Fibroblast of lung (primary cell): ENCODE results near the gene STK11IP. TPM values are rescaled to one million over a fixed set of nuclear protein-coding genes. Genes with fewer than 3 reads are reported as not detected.

Experiments used
- DNase-seq, 2 donors: peaks; one replicate each; pipeline versions ENCODE4 v3.0.0 to v3.0.0-alpha.2; 2010; ENCODE audit warnings: low read depth in 2 of 2
- H2AFZ ChIP-seq: 2 replicates; pipeline ENCODE4 v1.5.1; 2012; ENCODE audit warnings: low read length, control low read depth, inconsistent platforms
- H3K27ac ChIP-seq: 2 replicates; pipeline ENCODE4 v1.5.1; 2011; ENCODE audit warnings: low read length, control low read depth; ENCODE audit not compliant: insufficient read depth
- H3K27me3 ChIP-seq: 2 replicates; pipeline ENCODE4 v1.5.1; 2011; ENCODE audit warnings: mild to moderate bottlenecking, low read length; ENCODE audit not compliant: control insufficient read depth, insufficient read depth
- H3K36me3 ChIP-seq: 2 replicates; pipeline ENCODE4 v1.5.1; 2011; ENCODE audit warnings: low read length; ENCODE audit not compliant: control insufficient read depth, insufficient read depth
- H3K4me1 ChIP-seq: 2 replicates; pipeline ENCODE4 v1.5.1; 2011; ENCODE audit warnings: low read length; ENCODE audit not compliant: control insufficient read depth, insufficient read depth; ENCODE audit errors: extremely low read depth
- H3K4me2 ChIP-seq: 2 replicates; pipeline ENCODE4 v1.5.1; 2011; ENCODE audit warnings: low read length, control low read depth; ENCODE audit not compliant: insufficient read depth; ENCODE audit errors: extremely low read depth
- H3K4me3 ChIP-seq, 4 experiments: fragments of 200-600 bp in 1 of 4; sonication (generic) in 1 of 4; replicated peaks in 1 of 4; 2 replicates each; pipeline ENCODE4 v1.5.1; 2011 to 2016; ENCODE audit warnings: low read length in 4 of 4, low read depth in 3 of 4, mild to moderate bottlenecking in 3 of 4, control low read depth in 2 of 4, inconsistent platforms in 1 of 4, mixed read lengths in 1 of 4; ENCODE audit not compliant: insufficient read depth in 1 of 4; ENCODE audit errors: control extremely low read depth in 1 of 4
- H3K79me2 ChIP-seq: 2 replicates; pipeline ENCODE4 v1.5.1; 2012; ENCODE audit warnings: mild to moderate bottlenecking, low read length, inconsistent platforms; ENCODE audit not compliant: control insufficient read depth, insufficient read depth
- H3K9ac ChIP-seq: 2 replicates; pipeline ENCODE4 v1.5.1; 2011; ENCODE audit warnings: mild to moderate bottlenecking, low read length, control low read depth; ENCODE audit not compliant: insufficient read depth
- H3K9me3 ChIP-seq: 2 replicates; pipeline ENCODE4 v1.5.1; 2012; ENCODE audit warnings: low read depth, low read length; ENCODE audit not compliant: control insufficient read depth, insufficient read depth
- H4K20me1 ChIP-seq: 2 replicates; pipeline ENCODE4 v1.5.1; 2011; ENCODE audit warnings: low read length; ENCODE audit not compliant: control insufficient read depth, insufficient read depth; ENCODE audit errors: extremely low read depth
- EZH2 ChIP-seq: IDR thresholded peaks from 2 replicates; pipeline ENCODE4 v1.5.1; 2012; ENCODE audit warnings: low read length, control low read depth, mild to moderate bottlenecking; ENCODE audit errors: missing control alignments
- polyA plus RNA-seq, 2 donors: library from polyadenylated mRNA; depleted of rRNA in 1 of 2; stranded (reverse) in 1 of 2; unstranded in 1 of 2; fragments of >200 nt; gene quantifications; 2 replicates each; pipeline ENCODE4 v1.2.1, GENCODE V29; 2011 to 2012; ENCODE audit warnings: missing spikeins in 1 of 2
- total RNA-seq: library from RNA; depleted of rRNA; stranded (reverse); fragments of >200 nt; gene quantifications from 2 replicates; pipeline ENCODE4 v1.2.1, GENCODE V29; 2014
- TF ChIP-seq, protein P1 (sequence below), 2 donors: IDR thresholded peaks in 1 of 2; conservative IDR thresholded peaks in 1 of 2; 1 replicate in 1 of 2; 2 replicates in 1 of 2; pipeline ENCODE4 v1.5.1; 2011 to 2012; ENCODE audit warnings: low read length in 2 of 2, control low read depth in 1 of 2, inconsistent platforms in 1 of 2, low read depth in 1 of 2, mild to moderate bottlenecking in 1 of 2

The STK11IP gene
- total and polyA plus RNA-seq, 2 donors (not counting 1 experiment from before 2014, with no cell fraction given) = 5.6 to 16.8 TPM

GRCh38 chr2:219621935-219622334 lies 24.3 kb downstream of the STK11IP start:
- H3K79me2 ChIP-seq = no peaks in the 10 kb centered on the region
- no peaks in the 10 kb centered on the region for H3K9me3 ChIP-seq
- no peaks in the 10 kb centered on the region for H3K4me1 ChIP-seq
- TF ChIP-seq EZH2 = no peak
- TF ChIP-seq, protein P1, sequence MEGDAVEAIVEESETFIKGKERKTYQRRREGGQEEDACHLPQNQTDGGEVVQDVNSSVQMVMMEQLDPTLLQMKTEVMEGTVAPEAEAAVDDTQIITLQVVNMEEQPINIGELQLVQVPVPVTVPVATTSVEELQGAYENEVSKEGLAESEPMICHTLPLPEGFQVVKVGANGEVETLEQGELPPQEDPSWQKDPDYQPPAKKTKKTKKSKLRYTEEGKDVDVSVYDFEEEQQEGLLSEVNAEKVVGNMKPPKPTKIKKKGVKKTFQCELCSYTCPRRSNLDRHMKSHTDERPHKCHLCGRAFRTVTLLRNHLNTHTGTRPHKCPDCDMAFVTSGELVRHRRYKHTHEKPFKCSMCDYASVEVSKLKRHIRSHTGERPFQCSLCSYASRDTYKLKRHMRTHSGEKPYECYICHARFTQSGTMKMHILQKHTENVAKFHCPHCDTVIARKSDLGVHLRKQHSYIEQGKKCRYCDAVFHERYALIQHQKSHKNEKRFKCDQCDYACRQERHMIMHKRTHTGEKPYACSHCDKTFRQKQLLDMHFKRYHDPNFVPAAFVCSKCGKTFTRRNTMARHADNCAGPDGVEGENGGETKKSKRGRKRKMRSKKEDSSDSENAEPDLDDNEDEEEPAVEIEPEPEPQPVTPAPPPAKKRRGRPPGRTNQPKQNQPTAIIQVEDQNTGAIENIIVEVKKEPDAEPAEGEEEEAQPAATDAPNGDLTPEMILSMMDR (conservative IDR thresholded peaks at IDR 0.05 in 1 of 2, IDR thresholded peaks at IDR 0.05 in 1 of 2; ENCODE audit: low read depth in 1 of 2, low read length in 2 of 2) = no peak
- H3K9ac ChIP-seq = no peak overlapping the region
- H3K27me3 ChIP-seq = peaks cover 7% of the 10 kb centered on the region
- H3K4me3 ChIP-seq = no peak overlapping the region
- DNase-seq = no peak
- H2AFZ ChIP-seq = no peak overlapping the region
- H3K4me2 ChIP-seq = no peak overlapping the region
- H4K20me1 ChIP-seq = no peaks in the 10 kb centered on the region
- no peak overlapping the region for H3K27ac ChIP-seq
- no peaks in the 10 kb centered on the region for H3K36me3 ChIP-seq

- Histone ChIP-seq H3K36me3 (no peaks in the 10 kb centered on the region), H2AFZ (no peak overlapping the region), H3K27me3 (peaks cover 9% of the 10 kb centered on the region), H3K9ac (no peak overlapping the region), H3K4me2 (no peak overlapping the region), H3K79me2 (no peaks in the 10 kb centered on the region), H3K9me3 (no peaks in the 10 kb centered on the region), H3K4me1 (no peaks in the 10 kb centered on the region), H4K20me1 (no peaks in the 10 kb centered on the region), H3K27ac (no peak overlapping the region), H3K4me3 (no peak overlapping the region)
- no peak for DNase-seq
- TF ChIP-seq EZH2 = no peak
- TF ChIP-seq, protein P1 (conservative IDR thresholded peaks at IDR 0.05 in 1 of 2, IDR thresholded peaks at IDR 0.05 in 1 of 2; ENCODE audit: low read depth in 1 of 2, low read length in 2 of 2) = no peak
These were observed 24.8 kb downstream of the STK11IP start for GRCh38 chr2:219622472-219622871.

GRCh38 chr2:219624565-219624964 lies 26.9 kb downstream of the STK11IP start:
- H3K27me3 ChIP-seq = peaks cover 9% of the 10 kb centered on the region
- H3K36me3 ChIP-seq = no peaks in the 10 kb centered on the region
- H3K9ac ChIP-seq = no peak overlapping the region
- no peaks in the 10 kb centered on the region for H4K20me1 ChIP-seq
- no peak for TF ChIP-seq EZH2
- TF ChIP-seq, protein P1 (conservative IDR thresholded peaks at IDR 0.05 in 1 of 2, IDR thresholded peaks at IDR 0.05 in 1 of 2; ENCODE audit: low read depth in 1 of 2, low read length in 2 of 2) = no peak
- H3K27ac ChIP-seq = no peak overlapping the region
- no peaks in the 10 kb centered on the region for H3K79me2 ChIP-seq
- no peak for DNase-seq
- H3K4me3 ChIP-seq = no peak overlapping the region
- no peaks in the 10 kb centered on the region for H3K9me3 ChIP-seq
- no peak overlapping the region for H2AFZ ChIP-seq
- H3K4me1 ChIP-seq = no peaks in the 10 kb centered on the region
- no peak overlapping the region for H3K4me2 ChIP-seq
